Neural progenitor cell (in vitro differentiated cells): ENCODE data around the gene SPIRE2. TPM values are rescaled to one million over a fixed set of nuclear protein-coding genes. Genes with fewer than 3 reads are reported as not detected.
A peak's percentile ranks its signal among the peaks of the same experiment; 100 is the strongest.

Experiments used
- DNase-seq: peaks from one replicate; pipeline ENCODE4 v3.0.0-alpha.2; 2016; ENCODE audit warnings: low spot score
- H2AFZ ChIP-seq: fragments of 200-600 bp; sonication (generic); replicated peaks from 2 replicates; pipeline ENCODE4 v1.6.1; 2016; ENCODE audit warnings: antibody characterized with exemption
- H3F3A ChIP-seq: fragments of 200-600 bp; sonication (generic); 2 replicates; pipeline ENCODE4 v1.6.1; 2016; ENCODE audit warnings: antibody characterized with exemption, low read depth
- H3K27ac ChIP-seq: fragments of 200-600 bp; sonication (generic); 2 replicates; pipeline ENCODE4 v1.5.1; 2016; ENCODE audit warnings: mild to moderate bottlenecking
- H3K27me3 ChIP-seq: fragments of 200-600 bp; sonication (generic); 2 replicates; pipeline ENCODE4 v1.6.1; 2016; ENCODE audit warnings: mild to moderate bottlenecking, moderate library complexity
- H3K36me3 ChIP-seq: fragments of 200-600 bp; sonication (generic); 2 replicates; pipeline ENCODE4 v1.5.1; 2016
- H3K4me1 ChIP-seq: fragments of 200-600 bp; sonication (generic); 2 replicates; pipeline ENCODE4 v1.6.1; 2016; ENCODE audit warnings: mixed run types
- H3K4me2 ChIP-seq: fragments of 200-600 bp; sonication (generic); 2 replicates; pipeline ENCODE4 v1.6.1; 2016
- H3K4me3 ChIP-seq: fragments of 200-600 bp; sonication (generic); 2 replicates; pipeline ENCODE4 v1.5.1; 2016
- H3K79me2 ChIP-seq: fragments of 200-600 bp; sonication (generic); 2 replicates; pipeline ENCODE4 v1.6.1; 2016; ENCODE audit warnings: low read depth
- H3K9ac ChIP-seq: fragments of 200-600 bp; sonication (generic); 2 replicates; pipeline ENCODE4 v1.6.1; 2016
- H3K9me3 ChIP-seq: fragments of 200-600 bp; sonication (generic); 2 replicates; pipeline ENCODE4 v1.5.1; 2016; ENCODE audit warnings: low read depth
- H4K20me1 ChIP-seq: fragments of 200-600 bp; sonication (generic); 2 replicates; pipeline ENCODE4 v1.6.1; 2016; ENCODE audit warnings: low read depth
- H3K27ac Mint-ChIP-seq: 3 replicates; pipeline ENCODE4 v1.8.0; 2021; ENCODE audit warnings: mixed read lengths
- H3K27me3 Mint-ChIP-seq: 2 replicates; pipeline ENCODE4 v1.8.0; 2022; ENCODE audit warnings: low read depth, mild to moderate bottlenecking, inconsistent platforms, moderate library complexity, mixed read lengths; ENCODE audit not compliant: insufficient read depth
- H3K36me3 Mint-ChIP-seq: 3 replicates; pipeline ENCODE4 v1.8.0; 2021; ENCODE audit warnings: mixed read lengths
- H3K4me1 Mint-ChIP-seq: 3 replicates; pipeline ENCODE4 v1.8.0; 2021; ENCODE audit warnings: mixed read lengths
- H3K4me3 Mint-ChIP-seq: 3 replicates; pipeline ENCODE4 v1.8.0; 2021; ENCODE audit warnings: mild to moderate bottlenecking, moderate library complexity, mixed read lengths
- H3K9me3 Mint-ChIP-seq: 3 replicates; pipeline ENCODE4 v1.8.0; 2020; ENCODE audit warnings: mixed read lengths
- EZH2 ChIP-seq: fragments of 200-600 bp; sonication (generic); IDR thresholded peaks from 2 replicates; pipeline ENCODE4 v1.6.1; 2017; ENCODE audit warnings: antibody characterized with exemption, mild to moderate bottlenecking, moderate library complexity
- EZH2phosphoT487 ChIP-seq: fragments of 200-600 bp; sonication (generic); IDR thresholded peaks from 2 replicates; pipeline ENCODE4 v1.6.1; 2017; ENCODE audit warnings: antibody characterized with exemption
- total RNA-seq: library from RNA; depleted of rRNA; stranded (reverse); fragments of >200 nt; gene quantifications from 2 replicates; pipeline ENCODE4 v1.2.3, GENCODE V29; 2015; ENCODE audit warnings: low replicate concordance
- TF ChIP-seq, protein P1 (sequence below): fragments of 200-600 bp; sonication (generic); IDR thresholded peaks from 2 replicates; pipeline ENCODE4 v1.5.1; 2017; ENCODE audit warnings: antibody characterized with exemption, mild to moderate bottlenecking

The SPIRE2 gene
- total RNA-seq, 1 donor from 2014 or later = 6.5 TPM

- H3K4me2 ChIP-seq = no peak overlapping the region
- H3F3A ChIP-seq = no peaks in the 10 kb centered on the region
- no peaks in the 10 kb centered on the region for H3K9me3 ChIP-seq
- no peak overlapping the region for H3K9ac ChIP-seq
- no peaks in the 10 kb centered on the region for H3K4me1 ChIP-seq
- TF ChIP-seq, protein P1, sequence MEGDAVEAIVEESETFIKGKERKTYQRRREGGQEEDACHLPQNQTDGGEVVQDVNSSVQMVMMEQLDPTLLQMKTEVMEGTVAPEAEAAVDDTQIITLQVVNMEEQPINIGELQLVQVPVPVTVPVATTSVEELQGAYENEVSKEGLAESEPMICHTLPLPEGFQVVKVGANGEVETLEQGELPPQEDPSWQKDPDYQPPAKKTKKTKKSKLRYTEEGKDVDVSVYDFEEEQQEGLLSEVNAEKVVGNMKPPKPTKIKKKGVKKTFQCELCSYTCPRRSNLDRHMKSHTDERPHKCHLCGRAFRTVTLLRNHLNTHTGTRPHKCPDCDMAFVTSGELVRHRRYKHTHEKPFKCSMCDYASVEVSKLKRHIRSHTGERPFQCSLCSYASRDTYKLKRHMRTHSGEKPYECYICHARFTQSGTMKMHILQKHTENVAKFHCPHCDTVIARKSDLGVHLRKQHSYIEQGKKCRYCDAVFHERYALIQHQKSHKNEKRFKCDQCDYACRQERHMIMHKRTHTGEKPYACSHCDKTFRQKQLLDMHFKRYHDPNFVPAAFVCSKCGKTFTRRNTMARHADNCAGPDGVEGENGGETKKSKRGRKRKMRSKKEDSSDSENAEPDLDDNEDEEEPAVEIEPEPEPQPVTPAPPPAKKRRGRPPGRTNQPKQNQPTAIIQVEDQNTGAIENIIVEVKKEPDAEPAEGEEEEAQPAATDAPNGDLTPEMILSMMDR = no peak
- Mint-ChIP-seq H3K4me3 (peak overlapping the region; percentile 46), H3K4me1 (no peaks in the 10 kb centered on the region), H3K36me3 (peaks cover 4% of the 10 kb centered on the region), H3K9me3 (no peaks in the 10 kb centered on the region), H3K27ac (peak overlapping the region; percentile 51), H3K27me3 (peaks cover 6% of the 10 kb centered on the region)
- no peaks in the 10 kb centered on the region for H3K36me3 ChIP-seq
- H4K20me1 ChIP-seq = no peaks in the 10 kb centered on the region
- no peak for DNase-seq
- no peak overlapping the region for H2AFZ ChIP-seq
- no peak overlapping the region for H3K27ac ChIP-seq
- H3K79me2 ChIP-seq = no peaks in the 10 kb centered on the region
- no peak overlapping the region for H3K4me3 ChIP-seq
- H3K27me3 ChIP-seq = no peaks in the 10 kb centered on the region
Measured at GRCh38 chr16:89853306-89853993, 25.2 kb downstream of the SPIRE2 start.

- H3K4me3 ChIP-seq = no peak overlapping the region
- H3K27me3 ChIP-seq = no peaks in the 10 kb centered on the region
- H3K79me2 ChIP-seq = no peaks in the 10 kb centered on the region
- Mint-ChIP-seq H3K9me3 (no peaks in the 10 kb centered on the region), H3K27ac (no peak overlapping the region), H3K4me1 (no peaks in the 10 kb centered on the region), H3K27me3 (peaks cover 4% of the 10 kb centered on the region), H3K4me3 (no peak overlapping the region), H3K36me3 (peaks cover 2% of the 10 kb centered on the region)
- no peaks in the 10 kb centered on the region for H3K36me3 ChIP-seq
- H3K4me1 ChIP-seq = no peaks in the 10 kb centered on the region
- no peaks in the 10 kb centered on the region for H3K9me3 ChIP-seq
- TF ChIP-seq EZH2 (no peak), EZH2phosphoT487 (no peak)
- no peaks in the 10 kb centered on the region for H4K20me1 ChIP-seq
- H3F3A ChIP-seq = no peaks in the 10 kb centered on the region
- H2AFZ ChIP-seq = no peak overlapping the region
- H3K4me2 ChIP-seq = no peak overlapping the region
- H3K27ac ChIP-seq = no peak overlapping the region
- DNase-seq = no peak
- H3K9ac ChIP-seq = no peak overlapping the region
Measured at GRCh38 chr16:89855301-89855945, 27.1 kb downstream of the SPIRE2 start.

DNA sequence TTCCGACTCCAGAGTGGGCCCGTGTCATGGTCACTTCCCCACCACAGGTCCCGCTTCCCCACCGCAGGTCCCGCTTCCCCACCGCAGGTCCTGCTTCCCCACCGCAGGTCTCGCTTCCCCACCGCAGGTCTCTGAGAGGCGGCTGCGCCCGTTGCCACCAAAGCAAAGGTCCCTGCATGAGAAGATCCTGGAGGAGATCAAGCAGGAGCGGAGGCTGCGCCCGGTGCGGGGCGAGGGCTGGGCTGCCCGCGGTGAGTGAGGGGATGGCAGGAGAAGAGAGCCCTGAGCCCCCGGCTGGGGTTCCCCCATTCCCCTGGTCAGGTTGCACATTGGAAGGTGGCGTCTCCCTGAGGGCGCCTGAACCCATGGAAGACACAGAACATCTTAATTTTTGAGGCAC, 27.7 kb downstream of the SPIRE2 start:
- H3K4me1 ChIP-seq = no peaks in the 10 kb centered on the region
- no peaks in the 10 kb centered on the region for H3K9me3 Mint-ChIP-seq
- no peak overlapping the region for H3K4me2 ChIP-seq
- H3K36me3 Mint-ChIP-seq = peaks cover 3% of the 10 kb centered on the region
- no peak overlapping the region for H3K27ac Mint-ChIP-seq
- H3K36me3 ChIP-seq = no peaks in the 10 kb centered on the region
- H2AFZ ChIP-seq = no peak overlapping the region
- H3K9me3 ChIP-seq = no peaks in the 10 kb centered on the region
- H3K27me3 Mint-ChIP-seq = peaks cover 4% of the 10 kb centered on the region
- H3K9ac ChIP-seq = no peak overlapping the region
- TF ChIP-seq EZH2 (no peak), EZH2phosphoT487 (no peak)
- TF ChIP-seq, protein P1 = no peak
- peaks cover 1% of the 10 kb centered on the region for H3K4me1 Mint-ChIP-seq
- no peak for DNase-seq
- H3K4me3 ChIP-seq = no peak overlapping the region
- no peaks in the 10 kb centered on the region for H3F3A ChIP-seq
- no peak overlapping the region for H3K4me3 Mint-ChIP-seq
- no peak overlapping the region for H3K27ac ChIP-seq
- no peaks in the 10 kb centered on the region for H3K79me2 ChIP-seq
- H4K20me1 ChIP-seq = peaks cover 1% of the 10 kb centered on the region
- H3K27me3 ChIP-seq = no peaks in the 10 kb centered on the region
